ENCODE data around the gene TMEM150C.

Gene TMEM150C

GRCh38 chr4:82561786-82562563 is at the start of gene TMEM150C:
TMEM150C (minus strand) TSS chr4:82561988; CDS start chr4:82504657, 57,331 bp downstream.
- Histone ChIP-seq H3K27me3 (peaks cover 87% of the 10 kb centered on the region), H3K4me3 (ENCODE audit: low read depth in 1 of 2, low read length in 1 of 2) (peak within 1 kb of the TSS in 1 of 2 experiments; percentile 28), H3K4me1 (ENCODE audit: control insufficient read depth in 1 of 2, insufficient read depth in 1 of 2, low read depth in 1 of 2, low read length in 1 of 2) (no peaks in the 10 kb centered on the region), H3K9me3 (no peaks in the 10 kb centered on the region), H3K36me3 (no peaks in the 10 kb centered on the region), H3K27ac (no peak within 1 kb of the TSS)
- TF ChIP-seq, protein P1, sequence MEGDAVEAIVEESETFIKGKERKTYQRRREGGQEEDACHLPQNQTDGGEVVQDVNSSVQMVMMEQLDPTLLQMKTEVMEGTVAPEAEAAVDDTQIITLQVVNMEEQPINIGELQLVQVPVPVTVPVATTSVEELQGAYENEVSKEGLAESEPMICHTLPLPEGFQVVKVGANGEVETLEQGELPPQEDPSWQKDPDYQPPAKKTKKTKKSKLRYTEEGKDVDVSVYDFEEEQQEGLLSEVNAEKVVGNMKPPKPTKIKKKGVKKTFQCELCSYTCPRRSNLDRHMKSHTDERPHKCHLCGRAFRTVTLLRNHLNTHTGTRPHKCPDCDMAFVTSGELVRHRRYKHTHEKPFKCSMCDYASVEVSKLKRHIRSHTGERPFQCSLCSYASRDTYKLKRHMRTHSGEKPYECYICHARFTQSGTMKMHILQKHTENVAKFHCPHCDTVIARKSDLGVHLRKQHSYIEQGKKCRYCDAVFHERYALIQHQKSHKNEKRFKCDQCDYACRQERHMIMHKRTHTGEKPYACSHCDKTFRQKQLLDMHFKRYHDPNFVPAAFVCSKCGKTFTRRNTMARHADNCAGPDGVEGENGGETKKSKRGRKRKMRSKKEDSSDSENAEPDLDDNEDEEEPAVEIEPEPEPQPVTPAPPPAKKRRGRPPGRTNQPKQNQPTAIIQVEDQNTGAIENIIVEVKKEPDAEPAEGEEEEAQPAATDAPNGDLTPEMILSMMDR (IDR thresholded peaks at IDR 0.05), result no peak

GRCh38 chr4:82611527-82611926 is 49.7 kb upstream of the TMEM150C start:
- Histone ChIP-seq H3K27me3 (no peaks in the 10 kb centered on the region), H3K36me3 (no peaks in the 10 kb centered on the region), H3K27ac (no peak overlapping the region), H3K4me1 (ENCODE audit: control insufficient read depth in 1 of 2, insufficient read depth in 1 of 2, low read depth in 1 of 2, low read length in 1 of 2) (no peaks in the 10 kb centered on the region), H3K4me3 (ENCODE audit: low read depth in 1 of 2, low read length in 1 of 2) (no peak overlapping the region), H3K9me3 (no peaks in the 10 kb centered on the region)
- TF ChIP-seq, protein P1 (IDR thresholded peaks at IDR 0.05), result no peak

DNA sequence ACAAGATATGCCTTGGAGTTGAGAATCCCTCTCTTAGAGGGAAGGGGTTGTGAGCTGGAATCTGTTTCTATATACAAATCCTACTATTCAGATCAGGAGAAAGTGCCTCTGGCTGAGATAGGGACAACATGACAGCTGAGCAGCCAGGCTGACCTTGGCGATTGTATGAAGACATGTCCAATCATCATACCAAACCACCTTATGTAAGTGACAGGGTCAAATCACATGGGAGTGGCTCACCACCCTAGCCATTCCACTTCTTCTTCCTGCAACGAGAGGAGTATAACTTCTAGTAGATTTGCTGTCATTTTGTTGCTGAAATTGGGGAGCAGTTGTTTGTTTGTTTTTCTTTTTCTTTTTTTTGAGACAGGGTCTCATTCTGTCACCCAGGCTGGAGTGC is 48.3 kb upstream of the TMEM150C start:
- Histone ChIP-seq H3K27ac (no peak overlapping the region), H3K36me3 (no peaks in the 10 kb centered on the region), H3K27me3 (no peaks in the 10 kb centered on the region), H3K9me3 (no peaks in the 10 kb centered on the region), H3K4me3 (ENCODE audit: low read depth in 1 of 2, low read length in 1 of 2) (no peak overlapping the region), H3K4me1 (ENCODE audit: control insufficient read depth in 1 of 2, insufficient read depth in 1 of 2, low read depth in 1 of 2, low read length in 1 of 2) (no peaks in the 10 kb centered on the region)
- TF ChIP-seq, protein P1 (IDR thresholded peaks at IDR 0.05), result no peak

- TF ChIP-seq, protein P1 (IDR thresholded peaks at IDR 0.05), result no peak
- H3K9me3 ChIP-seq, result no peaks in the 10 kb centered on the region
- H3K27me3 ChIP-seq, result no peaks in the 10 kb centered on the region
- H3K4me1 ChIP-seq (ENCODE audit: control insufficient read depth in 1 of 2, insufficient read depth in 1 of 2, low read depth in 1 of 2, low read length in 1 of 2), result no peaks in the 10 kb centered on the region
- no peak overlapping the region for H3K4me3 ChIP-seq (ENCODE audit: low read depth in 1 of 2, low read length in 1 of 2)
- no peak overlapping the region for H3K27ac ChIP-seq
- H3K36me3 ChIP-seq, result no peaks in the 10 kb centered on the region
Observed at GRCh38 chr4:82606622-82607021, 44.8 kb upstream of the TMEM150C start.

DNA sequence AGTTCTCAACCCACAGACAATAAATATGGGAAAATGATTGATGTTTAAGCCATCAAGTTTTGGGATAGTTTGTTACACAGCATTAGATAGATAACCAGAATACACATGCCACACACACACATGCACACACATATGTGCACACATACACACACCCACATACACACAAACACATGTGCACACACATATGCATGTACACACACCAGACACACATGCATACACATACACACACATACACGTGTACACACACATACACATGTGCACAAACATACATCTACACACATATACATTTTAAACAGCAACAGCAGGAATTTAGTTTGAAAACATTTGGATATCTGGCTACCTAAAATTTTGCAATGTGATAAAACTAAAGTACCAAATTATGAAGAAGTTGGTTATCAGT is 42.7 kb upstream of the TMEM150C start:
- Histone ChIP-seq H3K4me1 (ENCODE audit: control insufficient read depth in 1 of 2, insufficient read depth in 1 of 2, low read depth in 1 of 2, low read length in 1 of 2) (no peaks in the 10 kb centered on the region), H3K36me3 (no peaks in the 10 kb centered on the region), H3K9me3 (no peaks in the 10 kb centered on the region), H3K4me3 (ENCODE audit: low read depth in 1 of 2, low read length in 1 of 2) (no peak overlapping the region), H3K27ac (no peak overlapping the region), H3K27me3 (no peaks in the 10 kb centered on the region)
- TF ChIP-seq, protein P1 (IDR thresholded peaks at IDR 0.05), result no peak

All from neutrophil (primary cell).